HUES48 (cell line): ENCODE data around the gene OR11H6.
"Not testable (repeated sequence)": the region's sequence is repeated elsewhere in the genome, so short reads cannot be mapped to it uniquely, and the experiment has no call there.

ENCODE experiments used
- H3K27ac ChIP-seq: one replicate; pipeline ENCODE4 v1.7.0; 2013; ENCODE audit warnings: low read depth, low read length, inconsistent platforms
- H3K27me3 ChIP-seq: 2 replicates; pipeline ENCODE4 v1.6.1; 2013; ENCODE audit warnings: mild to moderate bottlenecking, low read length; ENCODE audit not compliant: control insufficient read depth, insufficient read depth
- H3K36me3 ChIP-seq: 2 replicates; pipeline ENCODE4 v1.6.1; 2013; ENCODE audit warnings: low read length; ENCODE audit not compliant: control insufficient read depth, insufficient read depth
- H3K4me1 ChIP-seq: 2 replicates; pipeline ENCODE4 v1.6.1; 2013; ENCODE audit warnings: mild to moderate bottlenecking, low read length; ENCODE audit not compliant: control insufficient read depth, insufficient read depth
- H3K4me3 ChIP-seq: 2 replicates; pipeline ENCODE4 v1.5.1; 2013; ENCODE audit warnings: mild to moderate bottlenecking, low read depth, low read length
- H3K9ac ChIP-seq: 2 replicates; pipeline ENCODE4 v1.6.1; 2013; ENCODE audit warnings: mild to moderate bottlenecking, low read depth, low read length, moderate library complexity
- H3K9me3 ChIP-seq: 2 replicates; pipeline ENCODE4 v1.6.1; 2013; ENCODE audit warnings: low read length; ENCODE audit not compliant: control insufficient read depth, insufficient read depth

Gene OR11H6, protein sequence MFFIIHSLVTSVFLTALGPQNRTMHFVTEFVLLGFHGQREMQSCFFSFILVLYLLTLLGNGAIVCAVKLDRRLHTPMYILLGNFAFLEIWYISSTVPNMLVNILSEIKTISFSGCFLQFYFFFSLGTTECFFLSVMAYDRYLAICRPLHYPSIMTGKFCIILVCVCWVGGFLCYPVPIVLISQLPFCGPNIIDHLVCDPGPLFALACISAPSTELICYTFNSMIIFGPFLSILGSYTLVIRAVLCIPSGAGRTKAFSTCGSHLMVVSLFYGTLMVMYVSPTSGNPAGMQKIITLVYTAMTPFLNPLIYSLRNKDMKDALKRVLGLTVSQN

GRCh38 chr14:20223410-20223809 lies at the start of gene OR11H6:
Gene OR11H6, plus strand, starts transcription at chr14:20223710. Its CDS starts 0 bp downstream, at chr14:20223710.
- Histone ChIP-seq H3K4me1 (no peaks in the 10 kb centered on the region), H3K4me3 (no peak within 1 kb of the TSS), H3K9me3 (peaks cover 84% of the 10 kb centered on the region), H3K27me3 (no peaks in the 10 kb centered on the region), H3K9ac (no peak within 1 kb of the TSS), H3K27ac (no peak within 1 kb of the TSS), H3K36me3 (no peaks in the 10 kb centered on the region)

GRCh38 chr14:20174205-20174604 lies 49.3 kb upstream of the OR11H6 start:
- H3K4me3 ChIP-seq, H3K36me3 ChIP-seq, H3K4me1 ChIP-seq, H3K9ac ChIP-seq, H3K27ac ChIP-seq, H3K27me3 ChIP-seq: not testable (repeated sequence)
- peaks cover 61% of the 10 kb centered on the region for H3K9me3 ChIP-seq

DNA sequence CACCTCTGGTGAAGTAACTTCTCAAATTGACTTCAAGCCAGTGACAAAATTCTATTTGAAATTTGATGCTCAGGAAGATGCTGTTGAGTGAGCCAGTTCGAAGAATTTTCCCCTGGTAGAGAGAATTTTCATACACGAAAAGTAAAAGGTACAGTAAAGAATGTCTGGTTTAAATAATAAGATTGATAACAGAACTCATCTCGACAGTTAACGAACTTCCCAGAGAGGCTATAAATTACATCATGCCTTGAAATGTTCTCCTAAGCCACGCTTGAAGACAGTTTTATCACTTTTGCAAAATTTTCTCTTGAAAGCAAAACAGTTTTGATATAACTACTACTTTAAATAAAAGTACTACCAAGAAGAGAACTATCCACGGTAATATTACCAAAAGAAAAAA lies 47.2 kb upstream of the OR11H6 start:
- peaks cover 66% of the 10 kb centered on the region for H3K9me3 ChIP-seq
- H3K27ac ChIP-seq = no peak overlapping the region
- H3K9ac ChIP-seq = no peak overlapping the region
- H3K36me3 ChIP-seq = no peaks in the 10 kb centered on the region
- H3K4me1 ChIP-seq = no peaks in the 10 kb centered on the region
- no peaks in the 10 kb centered on the region for H3K27me3 ChIP-seq
- no peak overlapping the region for H3K4me3 ChIP-seq

- Histone ChIP-seq H3K9ac (no peak overlapping the region), H3K27me3 (no peaks in the 10 kb centered on the region), H3K27ac (no peak overlapping the region), H3K36me3 (no peaks in the 10 kb centered on the region), H3K4me1 (no peaks in the 10 kb centered on the region), H3K9me3 (peaks cover 74% of the 10 kb centered on the region), H3K4me3 (no peak overlapping the region)
Observed at GRCh38 chr14:20177433-20177974, 46.0 kb upstream of the OR11H6 start.

GRCh38 chr14:20179218-20179617 lies 44.3 kb upstream of the OR11H6 start:
- peaks cover 89% of the 10 kb centered on the region for H3K9me3 ChIP-seq
- H3K4me3 ChIP-seq = no peak overlapping the region
- no peaks in the 10 kb centered on the region for H3K27me3 ChIP-seq
- no peaks in the 10 kb centered on the region for H3K36me3 ChIP-seq
- H3K9ac ChIP-seq = no peak overlapping the region
- H3K4me1 ChIP-seq = no peaks in the 10 kb centered on the region
- no peak overlapping the region for H3K27ac ChIP-seq

GRCh38 chr14:20179880-20180279 lies 43.6 kb upstream of the OR11H6 start:
- Histone ChIP-seq H3K4me3 (no peak overlapping the region), H3K27ac (no peak overlapping the region), H3K36me3 (no peaks in the 10 kb centered on the region), H3K9ac (no peak overlapping the region), H3K9me3 (peaks cover 93% of the 10 kb centered on the region), H3K27me3 (no peaks in the 10 kb centered on the region), H3K4me1 (no peaks in the 10 kb centered on the region)

GRCh38 chr14:20180486-20180885 lies 43.0 kb upstream of the OR11H6 start:
- Histone ChIP-seq H3K27ac (no peak overlapping the region), H3K9me3 (peaks cover 92% of the 10 kb centered on the region), H3K36me3 (no peaks in the 10 kb centered on the region), H3K4me3 (no peak overlapping the region), H3K4me1 (no peaks in the 10 kb centered on the region), H3K9ac (no peak overlapping the region), H3K27me3 (no peaks in the 10 kb centered on the region)

- Histone ChIP-seq H3K27ac (no peak overlapping the region), H3K4me1 (no peaks in the 10 kb centered on the region), H3K9me3 (peaks cover 88% of the 10 kb centered on the region)
Observed at GRCh38 chr14:20184181-20184580, 39.3 kb upstream of the OR11H6 start.

DNA sequence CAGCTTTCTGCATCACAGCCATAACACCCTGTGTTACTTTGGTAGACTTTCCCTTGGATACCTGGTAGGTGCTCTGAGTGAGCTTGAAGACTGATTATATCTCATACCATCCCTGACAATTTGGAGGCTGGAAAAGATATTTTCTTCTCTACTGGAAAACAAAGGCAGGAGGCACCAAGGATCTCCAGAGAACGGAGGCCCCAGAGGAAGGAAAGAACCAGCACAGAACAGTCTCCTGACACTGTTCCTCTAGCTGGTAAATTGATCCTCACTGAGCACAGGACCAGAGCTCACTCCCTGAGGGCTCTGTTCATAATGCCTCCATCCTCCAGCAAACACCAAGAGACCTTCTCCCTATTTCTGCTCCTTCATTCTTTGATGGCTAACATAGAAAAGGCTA lies 32.9 kb upstream of the OR11H6 start, which contains the start of gene OR11G2:
Gene OR11G2 (plus strand): TSS at position 301 of the 400 bp plus-strand sequence. CDS start 6,542 bp downstream, outside the sequence.
- no peak within 1 kb of the TSS for H3K4me3 ChIP-seq
- no peaks in the 10 kb centered on the region for H3K36me3 ChIP-seq
- no peak within 1 kb of the TSS for H3K27ac ChIP-seq
- no peak within 1 kb of the TSS for H3K9ac ChIP-seq
- H3K9me3 ChIP-seq = peaks cover 88% of the 10 kb centered on the region
- no peaks in the 10 kb centered on the region for H3K27me3 ChIP-seq
- no peaks in the 10 kb centered on the region for H3K4me1 ChIP-seq

More at GRCh38 chr14:20184181-20184580, 39.3 kb upstream of the OR11H6 start:
- no peak overlapping the region for H3K4me3 ChIP-seq
- no peaks in the 10 kb centered on the region for H3K27me3 ChIP-seq
- no peaks in the 10 kb centered on the region for H3K36me3 ChIP-seq
- H3K9ac ChIP-seq = no peak overlapping the region

DNA sequence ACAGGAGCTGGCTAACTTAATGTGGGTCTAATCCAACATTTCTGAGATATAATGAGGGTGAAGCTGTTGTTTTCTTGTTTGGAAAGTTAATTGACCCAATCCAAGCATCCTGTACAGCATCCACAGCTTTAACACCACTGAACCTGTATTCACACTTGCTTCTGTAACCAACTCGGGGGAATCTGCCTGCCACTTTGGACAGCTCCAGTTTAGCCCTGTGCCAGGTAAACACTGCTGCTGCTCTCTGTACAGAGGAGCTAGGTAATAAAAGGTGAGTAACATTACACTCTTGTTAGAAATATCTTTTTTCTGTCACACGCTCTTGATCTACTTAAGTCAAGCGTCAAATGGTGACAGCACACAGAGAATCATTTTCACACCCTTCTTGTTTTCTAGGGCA lies 32.1 kb upstream of the OR11H6 start:
- Histone ChIP-seq H3K4me3 (no peak overlapping the region), H3K27me3 (no peaks in the 10 kb centered on the region), H3K9me3 (peaks cover 88% of the 10 kb centered on the region), H3K4me1 (no peaks in the 10 kb centered on the region), H3K36me3 (no peaks in the 10 kb centered on the region), H3K9ac (no peak overlapping the region), H3K27ac (no peak overlapping the region)

DNA sequence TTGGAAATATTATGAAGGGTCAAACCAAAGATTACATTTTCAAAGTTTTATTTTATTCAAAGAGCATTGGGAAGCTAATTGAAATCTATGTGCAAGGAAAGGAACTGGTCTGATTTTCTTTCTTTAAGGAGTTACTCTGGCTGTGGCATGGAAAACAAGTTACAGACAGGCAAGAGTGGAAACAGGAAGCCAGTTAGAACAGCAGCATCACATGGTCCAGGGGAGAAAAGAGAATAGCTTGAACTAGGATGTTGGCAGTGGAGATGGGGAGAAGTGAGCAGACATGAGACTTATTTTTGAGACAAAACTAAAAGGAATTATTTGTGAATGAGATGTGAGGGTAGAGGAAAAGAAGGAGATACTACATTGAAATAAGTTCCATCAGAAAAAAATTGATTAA lies 29.4 kb upstream of the OR11H6 start:
- Histone ChIP-seq H3K4me3 (no peak overlapping the region), H3K9me3 (peaks cover 92% of the 10 kb centered on the region), H3K27ac (no peak overlapping the region), H3K36me3 (no peaks in the 10 kb centered on the region), H3K9ac (no peak overlapping the region), H3K27me3 (no peaks in the 10 kb centered on the region), H3K4me1 (no peaks in the 10 kb centered on the region)
